HG03558 (cell line): ENCODE results near the gene PARL.
"Not testable (repeated sequence)": the region's sequence is repeated elsewhere in the genome, so short reads cannot be mapped to it uniquely, and the experiment has no call there.

Experiments used
- ATAC-seq: cut with Tn5 transposase; IDR thresholded peaks from one replicate; pipeline ENCODE4 v1.9.1; 2021; ENCODE audit warnings: moderate number of reproducible peaks; ENCODE audit not compliant: unreplicated experiment; ENCODE audit errors: extremely low read depth

PARL gene

GRCh38 chr3:183906234-183906921 lies 21.7 kb upstream of the PARL start:
- no peak for ATAC-seq

GRCh38 chr3:183904833-183905780 lies 20.4 kb upstream of the PARL start:
- no peak for ATAC-seq

- ATAC-seq = no peak
Measured at GRCh38 chr3:183898028-183898431, 13.3 kb upstream of the PARL start.

- ATAC-seq = no peak
Measured at GRCh38 chr3:183897606-183898005, 12.9 kb upstream of the PARL start.

- no peak for ATAC-seq
Measured at GRCh38 chr3:183896610-183897009, 11.9 kb upstream of the PARL start.

GRCh38 chr3:183896184-183896583 lies 11.5 kb upstream of the PARL start:
- no peak for ATAC-seq

- no peak for ATAC-seq
Measured at GRCh38 chr3:183895774-183896173, 11.1 kb upstream of the PARL start.

GRCh38 chr3:183895296-183895695 lies 10.6 kb upstream of the PARL start:
- ATAC-seq = no peak

GRCh38 chr3:183892610-183893214 lies 8.0 kb upstream of the PARL start:
- no peak for ATAC-seq

GRCh38 chr3:183885766-183886165 lies 1.1 kb upstream of the PARL start:
- no peak for ATAC-seq

- ATAC-seq = no peak
Measured at GRCh38 chr3:183884097-183884426, 618 bp downstream of the PARL start.

GRCh38 chr3:183883291-183884096 lies 1.2 kb downstream of the PARL start:
- ATAC-seq = no peak

GRCh38 chr3:183880121-183880520 lies 4.6 kb downstream of the PARL start:
- ATAC-seq = no peak

- no peak for ATAC-seq
Measured at GRCh38 chr3:183879243-183879642, 5.4 kb downstream of the PARL start.

- no peak for ATAC-seq
Measured at GRCh38 chr3:183878071-183878470, 6.6 kb downstream of the PARL start.

- not testable (repeated sequence) for ATAC-seq
Measured at GRCh38 chr3:183877227-183877626, 7.5 kb downstream of the PARL start.

GRCh38 chr3:183875411-183875810 lies 9.3 kb downstream of the PARL start:
- no peak for ATAC-seq

GRCh38 chr3:183873914-183874313 lies 10.8 kb downstream of the PARL start:
- ATAC-seq = no peak

GRCh38 chr3:183871541-183871940 lies 13.1 kb downstream of the PARL start:
- ATAC-seq = no peak

- ATAC-seq = no peak
Measured at GRCh38 chr3:183870563-183870962, 14.1 kb downstream of the PARL start.
